SK-N-SH treated with all-trans-retinoic acid at 6 μM for 48 hours (cell line): ENCODE measurements around the gene P2RY6.

ENCODE experiments used
- GLIS3 ChIP-seq: fragments of 250-450 bp; sonication (Bioruptor Pico); IDR thresholded peaks from 2 replicates; pipeline ENCODE4 v1.5.0; 2020; ENCODE audit warnings: mild to moderate bottlenecking, moderate library complexity
- ISL1 ChIP-seq: fragments of 250-450 bp; sonication (Bioruptor Pico); IDR thresholded peaks from 2 replicates; pipeline ENCODE4 v2.1.2; 2022; ENCODE audit warnings: mild to moderate bottlenecking, moderate library complexity
- TCF4 ChIP-seq: fragments of 250-450 bp; sonication (Bioruptor Pico); IDR thresholded peaks from 2 replicates; pipeline ENCODE4 v1.8.0; 2021; ENCODE audit warnings: mild to moderate bottlenecking, moderate library complexity, borderline replicate concordance
- TSHZ2 ChIP-seq: fragments of 250-450 bp; sonication (Bioruptor Pico); IDR thresholded peaks from 2 replicates; pipeline ENCODE4 v1.5.0; 2020; ENCODE audit warnings: mild to moderate bottlenecking, moderate library complexity
- ZNF565 ChIP-seq: fragments of 450-650 bp; formaldehyde crosslinking; conservative IDR thresholded peaks from 2 replicates; pipeline ENCODE4 v1.5.0; 2020; ENCODE audit warnings: low read depth, mild to moderate bottlenecking, moderate library complexity
- ZNF70 ChIP-seq: fragments of 450-650 bp; formaldehyde crosslinking; IDR thresholded peaks from 2 replicates; pipeline ENCODE4 v1.5.0; 2020; ENCODE audit warnings: mild to moderate bottlenecking, moderate library complexity
- TF ChIP-seq, protein P1 (sequence below): fragments of 250-450 bp; sonication (Bioruptor Pico); IDR thresholded peaks from 2 replicates; pipeline ENCODE4 v1.8.0; 2020; ENCODE audit warnings: mild to moderate bottlenecking, moderate library complexity, borderline replicate concordance

DNA sequence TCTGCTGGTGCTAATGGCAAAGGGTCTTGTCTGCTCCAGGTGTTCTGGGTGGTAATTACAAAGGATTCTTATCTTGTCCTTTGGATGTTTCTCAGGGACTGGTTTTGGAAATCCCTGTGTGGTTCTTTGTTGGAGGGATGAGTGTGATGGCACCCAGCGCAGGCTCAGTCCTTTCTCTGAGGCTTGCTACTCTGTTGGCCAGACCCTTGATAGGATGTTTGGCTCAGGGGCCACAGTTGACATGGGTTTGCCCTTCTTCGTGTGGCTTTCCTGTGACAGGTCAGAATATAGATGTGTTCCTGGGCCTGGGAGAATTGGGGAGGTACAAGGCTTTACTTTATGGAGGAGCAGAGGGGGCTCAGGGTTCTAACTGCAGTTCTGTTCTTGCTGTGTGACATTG is 39.9 kb downstream of the P2RY6 start:
- no peak for TF ChIP-seq ISL1 (CRISPR knock-in tag)
- TF ChIP-seq TCF4 (CRISPR knock-in tag): no peak
- TF ChIP-seq, protein P1, sequence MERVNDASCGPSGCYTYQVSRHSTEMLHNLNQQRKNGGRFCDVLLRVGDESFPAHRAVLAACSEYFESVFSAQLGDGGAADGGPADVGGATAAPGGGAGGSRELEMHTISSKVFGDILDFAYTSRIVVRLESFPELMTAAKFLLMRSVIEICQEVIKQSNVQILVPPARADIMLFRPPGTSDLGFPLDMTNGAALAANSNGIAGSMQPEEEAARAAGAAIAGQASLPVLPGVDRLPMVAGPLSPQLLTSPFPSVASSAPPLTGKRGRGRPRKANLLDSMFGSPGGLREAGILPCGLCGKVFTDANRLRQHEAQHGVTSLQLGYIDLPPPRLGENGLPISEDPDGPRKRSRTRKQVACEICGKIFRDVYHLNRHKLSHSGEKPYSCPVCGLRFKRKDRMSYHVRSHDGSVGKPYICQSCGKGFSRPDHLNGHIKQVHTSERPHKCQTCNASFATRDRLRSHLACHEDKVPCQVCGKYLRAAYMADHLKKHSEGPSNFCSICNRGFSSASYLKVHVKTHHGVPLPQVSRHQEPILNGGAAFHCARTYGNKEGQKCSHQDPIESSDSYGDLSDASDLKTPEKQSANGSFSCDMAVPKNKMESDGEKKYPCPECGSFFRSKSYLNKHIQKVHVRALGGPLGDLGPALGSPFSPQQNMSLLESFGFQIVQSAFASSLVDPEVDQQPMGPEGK (CRISPR knock-in tag): no peak
- no peak for TF ChIP-seq ZNF565 (CRISPR knock-in tag)
- no peak for TF ChIP-seq GLIS3 (CRISPR knock-in tag)
- TF ChIP-seq TSHZ2 (CRISPR knock-in tag): no peak
- TF ChIP-seq ZNF70 (CRISPR knock-in tag): no peak
